HL-60 (cell line): Measurements from ENCODE around the gene LRRC8E.
"Not testable (repeated sequence)": the region's sequence is repeated elsewhere in the genome, so short reads cannot be mapped to it uniquely, and the experiment has no call there.

ENCODE experiments used
- DNase-seq, 2 experiments: peaks; one replicate each; pipeline ENCODE4 v3.0.0-alpha.2; 2010 to 2020; ENCODE audit warnings: low read depth in 1 of 2, low spot score in 1 of 2
- H3K27ac ChIP-seq: fragments of 250-450 bp; sonication (Bioruptor Pico); replicated peaks from 2 replicates; pipeline ENCODE4 v1.5.1; 2020; ENCODE audit warnings: mild to moderate bottlenecking, moderate library complexity
- H3K27me3 ChIP-seq: fragments of 250-450 bp; sonication (Bioruptor Pico); 2 replicates; pipeline ENCODE4 v1.5.1; 2021; ENCODE audit warnings: mild to moderate bottlenecking, moderate library complexity; ENCODE audit not compliant: insufficient read depth, poor library complexity, severe bottlenecking
- H3K4me3 ChIP-seq: replicated peaks from 2 replicates; pipeline ENCODE4 v1.5.1; 2011; ENCODE audit warnings: mild to moderate bottlenecking, control low read depth, low read length; ENCODE audit not compliant: insufficient read depth
- CTCF ChIP-seq: IDR thresholded peaks from one replicate; pipeline ENCODE4 v1.5.1; 2011; ENCODE audit warnings: low read length, control low read depth, inconsistent platforms; ENCODE audit not compliant: insufficient read depth
- GABPA ChIP-seq: IDR thresholded peaks from 2 replicates; pipeline ENCODE4 v1.6.1; 2012; ENCODE audit warnings: low read depth
- POLR2AphosphoS5 ChIP-seq: IDR thresholded peaks from 2 replicates; pipeline ENCODE4 v1.6.1; 2012; ENCODE audit warnings: low read depth
- REST ChIP-seq: IDR thresholded peaks from 2 replicates; pipeline ENCODE4 v1.6.1; 2012; ENCODE audit warnings: low read depth; ENCODE audit not compliant: insufficient replicate concordance
- SPI1 ChIP-seq: IDR thresholded peaks from 2 replicates; pipeline ENCODE4 v1.6.1; 2012; ENCODE audit warnings: low read depth, mild to moderate bottlenecking, borderline replicate concordance

The LRRC8E gene

GRCh38 chr19:7927605-7928333 lies 39.5 kb downstream of the LRRC8E start:
- Histone ChIP-seq H3K27me3 (no peaks in the 10 kb centered on the region), H3K4me3 (no peak overlapping the region), H3K27ac (no peak overlapping the region)
- TF ChIP-seq POLR2AphosphoS5 = peak; percentile 25; the same call in 1 of the 2 replicates
- no peak for TF ChIP-seq REST
- no peak for TF ChIP-seq CTCF
- no peak for TF ChIP-seq GABPA
- DNase-seq = no peak

GRCh38 chr19:7928334-7928706 lies 40.0 kb downstream of the LRRC8E start:
- Histone ChIP-seq H3K27ac (no peak overlapping the region), H3K4me3 (no peak overlapping the region), H3K27me3 (no peaks in the 10 kb centered on the region)
- TF ChIP-seq GABPA (no peak), SPI1 (no peak), REST (no peak), CTCF (no peak), POLR2AphosphoS5 (no peak)
- no peak for DNase-seq

- Histone ChIP-seq H3K27me3 (no peaks in the 10 kb centered on the region), H3K27ac (no peak overlapping the region), H3K4me3 (no peak overlapping the region)
- peak; percentile 19 for TF ChIP-seq CTCF
- TF ChIP-seq GABPA = no peak
- DNase-seq = peak in 1 of 2 experiments; percentile 73
These were observed 40.7 kb downstream of the LRRC8E start for GRCh38 chr19:7928741-7929701.

- H3K27me3 ChIP-seq, H3K27ac ChIP-seq, H3K4me3 ChIP-seq, DNase-seq: not testable (repeated sequence)
These were observed 41.7 kb downstream of the LRRC8E start for GRCh38 chr19:7930030-7930429.
